Thoracic aorta (tissue), 2 donors: Measurements from ENCODE around the gene PITX2. TPM values are rescaled to one million over a fixed set of nuclear protein-coding genes. Genes with fewer than 3 reads are reported as not detected.

Experiments used
- ATAC-seq: fragments of 150-250 bp; one replicate; pipeline ENCODE4 v1.8.0; 2017; ENCODE audit warnings: low read depth; ENCODE audit not compliant: insufficient number of reproducible peaks, low FRiP score
- DNase-seq: peaks from one replicate; pipeline ENCODE4 v3.0.0-alpha.2; 2020; ENCODE audit warnings: low spot score
- H3K27ac ChIP-seq, 2 donors: fragments of 200-600 bp; sonication (generic); 1 replicate in 1 of 2; 2 replicates in 1 of 2; pipeline ENCODE4 v1.5.1; 2016; ENCODE audit warnings: mild to moderate bottlenecking in 2 of 2, moderate library complexity in 2 of 2
- H3K27me3 ChIP-seq: fragments of 200-600 bp; sonication (generic); replicated peaks from 2 replicates; pipeline ENCODE4 v1.6.0; 2016; ENCODE audit warnings: mild to moderate bottlenecking; ENCODE audit not compliant: insufficient read depth
- H3K36me3 ChIP-seq: fragments of 200-600 bp; sonication (generic); one replicate; pipeline ENCODE4 v1.5.1; 2016
- H3K4me1 ChIP-seq, 2 donors: fragments of 200-600 bp; sonication (generic); 1 replicate in 1 of 2; 2 replicates in 1 of 2; pipeline versions ENCODE4 v1.5.1 to v1.6.0; 2016; ENCODE audit warnings: low read depth in 2 of 2, mild to moderate bottlenecking in 1 of 2; ENCODE audit not compliant: control insufficient read depth in 1 of 2
- H3K4me3 ChIP-seq: fragments of 200-600 bp; sonication (generic); 2 replicates; pipeline ENCODE4 v1.5.1; 2016; ENCODE audit warnings: mild to moderate bottlenecking
- H3K9me3 ChIP-seq: fragments of 200-600 bp; sonication (generic); 2 replicates; pipeline ENCODE4 v1.5.1; 2016
- total RNA-seq, 2 donors: library from RNA; depleted of rRNA; stranded (reverse); fragments of >200 nt; gene quantifications; one replicate each; pipeline versions ENCODE4 v1.1.0 to v1.2.3, GENCODE V29; 2016
- TF ChIP-seq, protein P1 (sequence below): fragments of 200-600 bp; sonication (generic); IDR thresholded peaks from one replicate; pipeline ENCODE4 v1.5.1; 2019; ENCODE audit warnings: antibody characterized with exemption

PITX2 gene
- total RNA-seq, 2 donors from 2014 or later, result not detected

DNA sequence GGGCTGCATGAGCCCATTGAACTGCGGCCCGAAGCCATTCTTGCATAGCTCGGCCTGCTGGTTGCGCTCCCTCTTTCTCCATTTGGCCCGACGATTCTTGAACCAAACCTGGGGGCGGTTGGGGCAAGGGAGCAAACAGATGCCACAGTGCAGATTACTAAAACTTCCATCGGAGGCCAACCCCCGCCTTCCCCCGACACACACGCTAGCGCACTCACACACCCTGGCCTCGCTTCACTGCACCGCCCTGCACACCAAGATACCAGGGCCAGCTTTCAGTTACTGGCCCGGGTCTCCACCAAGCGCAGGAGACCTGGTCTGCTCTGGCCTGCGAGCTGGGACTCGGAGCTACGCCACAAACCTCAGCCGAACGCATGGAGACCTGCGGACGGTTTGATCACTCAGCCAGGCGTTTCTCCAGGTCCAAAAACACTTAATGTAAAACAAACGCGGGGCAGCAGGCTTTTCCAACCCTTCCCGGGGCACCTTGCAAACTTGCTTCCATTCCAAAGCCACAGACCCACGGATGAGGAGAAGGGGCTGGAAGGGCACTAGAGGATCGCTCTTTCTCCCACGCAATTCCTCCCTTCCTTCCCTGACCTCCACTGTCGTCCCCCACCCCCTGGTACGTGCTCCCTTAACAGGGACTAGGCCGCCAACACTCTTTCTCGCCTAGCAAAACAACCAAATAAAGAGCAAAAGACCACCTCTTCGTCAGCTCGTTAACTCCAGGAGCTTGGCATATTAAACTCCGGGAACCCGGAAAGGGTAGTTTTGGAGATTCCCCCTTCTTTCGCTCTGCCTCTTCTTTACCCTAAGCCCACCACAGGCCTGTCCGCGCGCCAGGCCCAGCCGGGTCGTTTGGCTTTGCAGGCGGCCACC, 4.1 kb downstream of the PITX2 start:
- TF ChIP-seq, protein P1, sequence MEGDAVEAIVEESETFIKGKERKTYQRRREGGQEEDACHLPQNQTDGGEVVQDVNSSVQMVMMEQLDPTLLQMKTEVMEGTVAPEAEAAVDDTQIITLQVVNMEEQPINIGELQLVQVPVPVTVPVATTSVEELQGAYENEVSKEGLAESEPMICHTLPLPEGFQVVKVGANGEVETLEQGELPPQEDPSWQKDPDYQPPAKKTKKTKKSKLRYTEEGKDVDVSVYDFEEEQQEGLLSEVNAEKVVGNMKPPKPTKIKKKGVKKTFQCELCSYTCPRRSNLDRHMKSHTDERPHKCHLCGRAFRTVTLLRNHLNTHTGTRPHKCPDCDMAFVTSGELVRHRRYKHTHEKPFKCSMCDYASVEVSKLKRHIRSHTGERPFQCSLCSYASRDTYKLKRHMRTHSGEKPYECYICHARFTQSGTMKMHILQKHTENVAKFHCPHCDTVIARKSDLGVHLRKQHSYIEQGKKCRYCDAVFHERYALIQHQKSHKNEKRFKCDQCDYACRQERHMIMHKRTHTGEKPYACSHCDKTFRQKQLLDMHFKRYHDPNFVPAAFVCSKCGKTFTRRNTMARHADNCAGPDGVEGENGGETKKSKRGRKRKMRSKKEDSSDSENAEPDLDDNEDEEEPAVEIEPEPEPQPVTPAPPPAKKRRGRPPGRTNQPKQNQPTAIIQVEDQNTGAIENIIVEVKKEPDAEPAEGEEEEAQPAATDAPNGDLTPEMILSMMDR, result no peak
- Histone ChIP-seq H3K4me1 (peaks cover 26 to 27% of the 10 kb centered on the region in 2 donors), H3K36me3 (no peaks in the 10 kb centered on the region), H3K27me3 (peaks cover 55% of the 10 kb centered on the region), H3K4me3 (peak overlapping the region; percentile 21), H3K9me3 (no peaks in the 10 kb centered on the region), H3K27ac (no peak overlapping the region)
- DNase-seq, result no peak
- ATAC-seq, result no peak

DNA sequence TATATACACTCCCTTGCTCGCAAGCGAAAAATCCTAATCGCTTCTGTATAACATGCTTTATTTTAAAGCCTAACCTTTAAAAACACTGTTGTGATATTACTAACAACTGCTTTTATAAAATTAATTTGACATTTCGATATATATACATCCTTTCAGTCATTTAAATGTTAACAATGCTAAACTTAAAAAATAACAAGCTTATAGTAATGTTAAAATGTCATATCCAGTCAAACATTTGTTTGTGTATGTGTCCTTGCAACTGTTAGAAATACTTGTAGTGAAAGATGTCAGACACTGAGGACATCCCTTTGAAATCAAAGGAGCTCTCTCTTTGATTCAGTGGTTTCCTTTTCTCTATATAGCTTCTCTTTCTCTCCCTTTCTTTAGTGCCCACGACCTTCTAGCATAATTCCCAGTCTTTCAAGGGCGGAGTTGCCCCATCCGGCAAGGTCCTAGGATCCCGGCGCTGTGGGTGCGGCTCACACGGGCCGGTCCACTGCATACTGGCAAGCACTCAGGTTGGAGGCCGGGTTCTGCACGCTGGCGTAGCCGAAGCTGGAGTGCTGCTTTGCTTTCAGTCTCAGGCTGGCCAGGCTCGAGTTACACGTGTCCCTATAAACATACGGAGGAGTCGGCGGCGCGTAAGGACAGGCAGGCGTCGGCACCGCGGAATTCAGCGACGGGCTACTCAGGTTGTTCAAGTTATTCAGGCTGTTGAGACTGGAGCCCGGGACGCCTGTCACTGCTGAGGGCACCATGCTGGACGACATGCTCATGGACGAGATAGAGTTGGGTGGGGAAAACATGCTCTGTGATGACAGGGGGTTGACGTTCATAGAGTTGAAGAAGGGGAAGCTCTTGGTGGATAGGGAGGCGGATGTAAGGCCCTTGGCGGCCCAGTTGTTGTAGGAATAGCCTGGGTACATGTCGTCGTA, 5.0 kb downstream of the PITX2 start:
- H3K4me1 ChIP-seq, result peaks cover 21% of the 10 kb centered on the region in 2 donors
- no peaks in the 10 kb centered on the region for H3K36me3 ChIP-seq
- peak overlapping the region; percentile 17 for H3K4me3 ChIP-seq
- TF ChIP-seq, protein P1, result no peak
- ATAC-seq (no peak), DNase-seq (no peak)
- H3K27me3 ChIP-seq, result peaks cover 51% of the 10 kb centered on the region
- H3K27ac ChIP-seq, result no peak overlapping the region
- H3K9me3 ChIP-seq, result no peaks in the 10 kb centered on the region

DNA sequence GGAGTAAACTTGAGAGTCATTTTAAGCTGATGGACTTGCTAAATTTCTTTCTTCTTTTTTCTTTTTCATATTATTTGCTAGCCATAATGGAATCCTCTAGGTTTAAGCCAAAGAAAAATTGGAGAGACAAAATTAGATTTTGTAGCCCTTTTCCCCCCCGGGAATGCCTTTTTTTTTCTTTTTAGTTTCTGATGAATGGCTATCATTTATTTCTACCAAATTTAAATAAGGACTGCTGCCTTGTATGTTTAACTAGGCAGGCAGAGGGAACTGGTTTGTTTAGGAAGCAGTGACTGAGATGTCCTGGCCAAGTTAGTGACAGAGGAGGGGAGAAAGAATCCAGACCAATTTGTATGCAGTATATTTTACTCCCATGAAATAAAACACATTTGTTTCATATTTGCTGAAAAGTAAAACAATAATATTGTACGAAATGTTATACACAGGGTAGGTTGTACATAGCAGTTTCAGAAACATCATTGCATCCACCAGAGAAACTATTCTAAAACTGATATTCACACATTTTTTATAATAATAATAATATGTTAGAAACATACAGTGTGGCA, 5.7 kb downstream of the PITX2 start:
- DNase-seq (no peak), ATAC-seq (no peak)
- Histone ChIP-seq H3K27ac (no peak overlapping the region), H3K36me3 (no peaks in the 10 kb centered on the region), H3K4me1 (peaks cover 13% of the 10 kb centered on the region in 2 donors), H3K4me3 (no peak overlapping the region), H3K27me3 (peaks cover 51% of the 10 kb centered on the region), H3K9me3 (no peaks in the 10 kb centered on the region)
- TF ChIP-seq, protein P1, result no peak

DNA sequence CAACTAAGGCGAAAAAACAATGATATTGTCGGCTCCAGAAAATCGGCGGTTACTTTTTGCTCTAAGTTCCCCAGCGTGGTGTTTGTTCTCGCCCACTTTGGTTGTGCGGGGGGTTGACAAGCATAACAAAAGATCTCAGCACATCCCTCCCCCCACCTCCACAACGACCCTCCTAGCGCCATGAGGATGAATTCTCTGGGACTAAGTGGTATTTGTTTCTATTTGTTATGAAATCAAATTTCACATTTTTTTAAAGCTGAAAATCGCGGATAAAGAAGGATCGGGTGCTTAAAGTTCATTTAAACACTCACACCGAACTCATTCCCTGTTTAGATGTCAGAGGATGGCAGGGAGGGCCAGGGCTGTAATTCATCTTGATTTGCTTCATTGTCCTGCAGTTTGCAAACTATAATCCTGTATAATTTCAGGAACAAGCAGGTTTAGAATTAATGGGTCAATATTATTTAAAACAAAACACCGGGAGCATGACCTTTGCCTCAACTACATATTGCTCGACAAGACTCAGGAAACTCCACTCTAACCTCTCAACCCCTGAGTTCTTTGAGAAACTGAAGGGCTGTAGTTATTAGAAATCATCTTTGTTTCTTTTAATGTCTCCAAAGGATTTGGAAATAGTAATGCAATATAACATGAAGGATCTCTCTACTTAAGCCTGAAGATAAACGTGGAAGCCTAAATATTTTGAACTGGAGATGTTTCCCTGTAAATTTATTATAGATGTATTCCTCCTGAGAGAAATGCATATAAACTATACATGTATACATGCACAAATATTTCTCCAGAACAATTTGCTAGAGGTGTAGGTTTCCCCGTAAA, 6.4 kb downstream of the PITX2 start:
- TF ChIP-seq, protein P1, result no peak
- Histone ChIP-seq H3K27ac (no peak overlapping the region), H3K36me3 (no peaks in the 10 kb centered on the region), H3K4me3 (no peak overlapping the region), H3K27me3 (peaks cover 48% of the 10 kb centered on the region), H3K9me3 (no peaks in the 10 kb centered on the region), H3K4me1 (peaks cover 8 to 11% of the 10 kb centered on the region in 2 donors)
- DNase-seq (no peak), ATAC-seq (no peak)
